Glomerular visceral epithelial cell (primary cell): ENCODE data around the gene SRPK2.
A peak's percentile ranks its signal among the peaks of the same experiment; 100 is the strongest.

Experiments used
- DNase-seq: peaks from one replicate; pipeline ENCODE4 v3.0.0-alpha.2; 2016; ENCODE audit errors: extremely low spot score

Gene SRPK2

DNA sequence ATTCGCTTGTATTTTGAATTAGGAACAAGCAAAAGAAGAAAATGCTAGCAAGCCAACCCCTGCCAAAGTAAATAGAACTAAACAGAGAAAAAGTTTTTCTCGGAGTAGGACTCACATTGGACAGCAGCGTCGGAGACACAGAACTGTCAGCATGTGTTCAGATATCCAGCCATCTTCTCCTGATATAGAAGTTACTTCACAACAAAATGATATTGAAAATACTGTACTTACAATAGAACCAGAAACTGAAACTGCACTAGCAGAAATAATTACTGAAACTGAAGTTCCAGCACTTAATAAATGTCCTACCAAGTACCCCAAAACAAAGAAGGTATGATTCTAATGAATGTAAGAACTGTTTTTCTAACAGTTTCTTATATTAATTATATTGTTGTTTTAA, 286.9 kb downstream of the SRPK2 start:
- no peak for DNase-seq

DNA sequence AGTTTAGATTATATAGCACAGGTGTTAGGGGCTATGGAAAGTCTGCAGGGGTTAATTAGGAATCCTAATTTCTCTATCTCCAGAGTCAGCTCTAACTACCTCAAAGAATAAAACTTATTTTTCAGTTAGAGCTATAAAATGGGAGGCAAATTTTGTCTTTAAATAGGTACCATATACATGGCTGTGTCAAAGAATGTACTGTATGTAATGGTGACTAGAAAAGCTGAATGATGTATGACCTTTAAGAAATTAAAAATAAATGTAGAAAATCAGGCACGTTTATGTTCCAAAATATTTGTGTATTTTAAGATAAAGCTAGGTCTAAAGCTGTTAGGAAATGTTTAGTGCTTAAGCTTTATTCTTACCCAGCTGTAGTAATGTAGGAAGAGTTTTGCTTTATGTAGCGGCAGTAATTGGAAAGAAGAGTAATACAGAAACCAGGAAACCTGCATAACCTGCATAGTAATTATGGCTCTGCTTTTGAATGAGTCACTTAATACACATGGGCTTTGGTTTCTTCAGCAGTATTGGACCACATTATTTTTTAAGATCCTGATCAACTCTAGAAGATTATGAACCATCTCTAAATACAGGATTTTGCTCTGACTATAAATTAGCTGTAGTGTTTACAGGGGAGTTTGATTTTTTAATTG, 289.7 kb downstream of the SRPK2 start:
- DNase-seq: peak; percentile 22

DNA sequence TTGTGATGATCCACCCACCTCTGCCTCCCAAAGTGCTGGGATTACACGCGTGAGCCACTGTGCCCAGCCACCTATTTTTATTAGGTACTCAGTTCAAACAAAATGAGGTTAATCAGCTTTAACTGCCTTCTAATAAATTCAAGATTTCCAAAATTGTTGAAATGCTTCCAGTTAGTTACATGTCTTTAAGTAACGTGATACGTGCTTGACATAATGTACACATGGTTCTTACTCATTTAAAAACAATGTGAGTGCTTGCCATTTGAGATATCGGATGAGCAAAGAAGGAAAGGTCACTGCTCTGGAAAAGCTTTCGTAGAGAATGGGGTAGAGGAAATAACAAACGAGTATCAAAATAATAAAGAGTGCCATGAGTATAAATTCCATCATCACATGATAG, 291.1 kb downstream of the SRPK2 start:
- DNase-seq: peak; percentile 42

DNA sequence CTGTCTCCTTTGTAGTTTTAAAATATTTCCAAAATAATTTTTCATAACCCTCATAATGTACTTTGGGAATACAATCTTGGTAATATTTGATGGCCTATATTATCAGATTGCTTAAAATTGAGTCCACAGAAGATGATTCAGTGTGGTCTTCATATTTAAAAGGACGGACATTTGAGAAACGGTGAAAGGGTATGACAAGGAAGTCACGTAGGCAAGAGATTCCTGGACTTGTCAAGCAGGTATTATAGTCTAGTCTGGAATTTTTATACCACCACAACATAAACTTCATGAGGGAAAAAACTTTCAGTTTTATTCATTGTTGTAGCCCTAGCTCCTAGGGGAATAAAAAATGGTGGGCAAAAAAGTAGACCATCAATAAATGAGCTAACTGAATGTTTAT, 292.4 kb downstream of the SRPK2 start:
- no peak for DNase-seq

DNA sequence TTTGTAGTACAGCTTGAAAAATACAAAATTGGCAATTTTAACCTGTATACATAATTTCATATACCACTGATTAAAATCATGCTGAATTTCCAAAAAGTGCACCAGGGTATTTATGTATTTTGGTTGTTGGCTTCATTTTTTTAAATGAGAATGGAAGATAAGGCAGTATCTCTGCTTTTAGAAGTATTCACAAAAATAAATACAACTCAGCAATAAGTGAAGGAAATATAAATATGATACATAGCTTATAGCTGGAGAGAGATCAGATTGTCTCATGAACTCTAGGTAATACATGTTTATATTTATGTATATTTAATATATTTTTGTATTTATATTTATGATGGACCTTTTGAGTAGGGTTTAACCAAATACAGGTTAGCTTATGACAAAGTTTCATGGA, 293.8 kb downstream of the SRPK2 start:
- no peak for DNase-seq

DNA sequence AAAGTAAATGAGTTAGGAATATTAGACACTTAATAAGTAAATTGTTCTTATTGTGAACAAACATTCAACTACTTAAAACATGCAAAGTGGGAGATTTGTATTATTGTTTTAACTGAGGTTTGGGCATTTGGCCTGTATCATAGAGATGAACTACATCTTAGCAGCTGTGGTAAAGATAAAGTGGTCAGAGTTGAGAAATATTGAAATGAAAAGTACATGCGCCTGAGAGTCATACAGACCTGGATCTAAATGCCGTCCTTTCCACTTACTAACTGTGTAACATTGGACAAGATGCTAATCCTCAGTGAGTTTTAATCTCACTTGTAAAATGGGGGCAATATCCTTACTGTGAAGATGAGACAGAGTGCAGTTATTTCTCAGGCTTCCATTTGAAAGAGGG, 300.3 kb downstream of the SRPK2 start:
- no peak for DNase-seq

DNA sequence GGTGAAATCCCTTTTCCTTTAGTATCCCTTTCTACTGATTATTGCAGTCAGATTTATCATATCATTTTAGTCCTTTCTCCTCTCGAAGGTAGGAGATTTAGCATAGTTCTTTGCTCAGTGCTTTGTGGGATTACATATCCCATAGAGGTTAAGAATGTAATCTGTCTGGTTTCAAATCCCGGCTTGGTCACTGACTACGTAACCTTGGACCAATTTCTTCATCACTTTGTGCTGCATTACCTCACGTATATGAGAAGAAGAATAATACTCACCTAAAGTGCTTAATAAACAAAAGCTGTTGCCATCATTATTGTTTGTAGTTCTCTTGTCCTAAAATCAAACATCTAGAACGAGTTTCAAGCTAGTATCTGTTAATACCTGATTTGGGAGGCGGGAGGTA, 300.7 kb downstream of the SRPK2 start:
- DNase-seq: no peak

DNA sequence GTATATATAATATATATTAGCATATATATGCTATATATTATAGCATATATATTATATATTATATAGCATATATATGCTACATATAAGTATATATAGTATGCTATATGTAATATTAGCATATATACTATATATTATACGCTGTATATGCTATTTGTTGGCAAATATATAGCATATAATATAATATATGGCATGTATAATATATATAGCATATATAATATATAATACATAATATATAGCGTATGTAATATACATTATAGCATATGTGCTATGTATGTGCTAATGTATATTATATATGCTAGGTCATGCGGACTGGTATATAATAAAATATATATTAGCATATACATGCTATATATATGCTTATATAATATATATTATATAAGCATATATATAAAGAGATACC, 301.9 kb downstream of the SRPK2 start:
- no peak for DNase-seq

DNA sequence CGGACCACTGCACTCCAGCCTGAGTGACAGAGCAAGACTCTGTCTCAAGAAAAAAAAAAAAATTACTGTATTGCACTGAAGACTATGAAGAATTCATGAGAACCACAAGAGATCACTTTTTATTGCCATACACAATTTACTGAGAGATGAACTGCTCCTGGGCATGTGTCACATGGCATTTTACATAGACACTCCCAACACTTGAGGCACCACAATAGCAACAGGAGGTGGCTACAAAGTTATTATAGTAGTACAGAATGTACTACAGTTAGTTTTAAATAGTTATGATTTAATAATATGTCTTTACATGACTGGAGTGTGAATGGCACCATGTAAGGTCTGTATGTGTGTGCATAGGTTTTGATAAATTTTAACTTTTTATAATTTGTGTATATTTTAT, 304.1 kb downstream of the SRPK2 start:
- no peak for DNase-seq

DNA sequence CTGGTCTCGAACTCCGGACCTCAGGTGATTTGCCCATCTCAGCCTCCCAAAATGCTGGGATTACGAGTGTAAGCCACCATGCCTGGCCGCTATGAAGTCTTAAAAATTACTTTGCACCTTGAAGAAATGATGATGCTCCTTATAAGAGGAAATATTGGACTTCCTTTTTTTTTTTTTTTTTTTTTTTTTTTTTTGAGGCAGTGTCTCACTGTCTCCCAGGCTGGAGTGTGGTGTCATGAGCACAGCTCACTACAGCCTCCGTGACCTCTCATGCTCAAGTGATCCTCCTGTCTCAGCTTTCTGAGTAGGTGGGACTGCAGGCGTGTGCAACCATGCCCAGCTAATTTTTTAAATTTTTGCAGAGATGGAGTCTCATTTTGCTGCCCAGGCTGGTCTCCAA, 309.4 kb downstream of the SRPK2 start:
- DNase-seq: no peak

DNA sequence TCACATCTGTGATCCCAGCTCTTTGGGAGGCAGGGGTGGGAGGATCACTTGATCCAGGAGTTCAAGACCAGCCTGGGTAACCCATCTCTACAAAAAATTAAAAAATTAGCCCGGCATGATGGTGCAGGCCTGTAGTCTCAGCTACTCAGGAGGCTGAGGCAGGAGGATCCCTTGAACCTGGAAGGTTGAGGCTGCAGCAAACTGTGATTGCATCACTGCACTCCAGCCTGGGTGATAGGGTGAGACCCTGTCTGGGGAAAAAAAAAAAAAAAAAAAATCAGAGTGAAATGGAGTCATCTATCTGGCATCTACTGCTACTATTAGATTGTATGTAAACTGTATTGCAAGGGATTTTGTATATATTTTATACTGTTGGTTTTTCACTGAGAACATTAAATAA, 315.6 kb downstream of the SRPK2 start:
- no peak for DNase-seq

DNA sequence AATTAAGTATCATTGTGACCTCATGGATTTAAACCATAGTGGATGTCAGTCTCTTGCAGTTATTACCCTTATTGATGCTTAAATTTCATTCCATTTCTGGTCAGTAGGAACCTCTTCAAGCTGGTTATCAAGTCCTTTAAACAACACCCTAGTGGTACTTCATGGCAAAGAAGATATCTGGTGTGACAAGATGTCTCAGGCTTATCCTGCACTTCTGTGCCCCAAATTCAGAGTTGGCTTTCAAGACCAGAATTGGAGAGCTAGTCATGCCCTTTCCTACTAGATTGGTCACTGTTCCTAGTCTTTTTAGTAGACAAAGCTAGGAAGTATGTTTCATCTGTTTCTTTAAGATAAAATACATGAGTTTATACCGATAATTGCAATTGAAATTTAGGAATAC, 319.8 kb downstream of the SRPK2 start:
- no peak for DNase-seq

DNA sequence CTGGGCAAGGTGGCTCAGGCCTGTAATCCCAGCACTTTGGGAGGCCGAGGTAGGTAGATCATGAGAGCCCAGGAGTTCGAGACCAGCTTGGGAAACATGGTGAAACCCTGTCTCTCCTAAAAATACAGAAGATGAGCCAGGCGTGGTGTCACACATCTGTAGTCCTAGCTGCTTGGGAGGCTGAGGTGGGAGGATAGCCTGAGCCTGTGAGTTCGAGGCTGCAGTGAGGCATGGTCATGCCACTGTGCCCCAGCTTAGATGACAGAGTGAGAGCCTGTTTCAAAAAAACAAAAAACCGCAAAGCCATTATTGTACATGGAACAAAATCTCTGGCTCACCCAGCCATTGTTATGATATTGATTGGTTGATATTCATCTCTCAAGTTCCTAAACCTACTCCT, 321.0 kb downstream of the SRPK2 start:
- DNase-seq: no peak
